ENCODE measurements around the gene FAM216A.

FAM216A gene

DNA sequence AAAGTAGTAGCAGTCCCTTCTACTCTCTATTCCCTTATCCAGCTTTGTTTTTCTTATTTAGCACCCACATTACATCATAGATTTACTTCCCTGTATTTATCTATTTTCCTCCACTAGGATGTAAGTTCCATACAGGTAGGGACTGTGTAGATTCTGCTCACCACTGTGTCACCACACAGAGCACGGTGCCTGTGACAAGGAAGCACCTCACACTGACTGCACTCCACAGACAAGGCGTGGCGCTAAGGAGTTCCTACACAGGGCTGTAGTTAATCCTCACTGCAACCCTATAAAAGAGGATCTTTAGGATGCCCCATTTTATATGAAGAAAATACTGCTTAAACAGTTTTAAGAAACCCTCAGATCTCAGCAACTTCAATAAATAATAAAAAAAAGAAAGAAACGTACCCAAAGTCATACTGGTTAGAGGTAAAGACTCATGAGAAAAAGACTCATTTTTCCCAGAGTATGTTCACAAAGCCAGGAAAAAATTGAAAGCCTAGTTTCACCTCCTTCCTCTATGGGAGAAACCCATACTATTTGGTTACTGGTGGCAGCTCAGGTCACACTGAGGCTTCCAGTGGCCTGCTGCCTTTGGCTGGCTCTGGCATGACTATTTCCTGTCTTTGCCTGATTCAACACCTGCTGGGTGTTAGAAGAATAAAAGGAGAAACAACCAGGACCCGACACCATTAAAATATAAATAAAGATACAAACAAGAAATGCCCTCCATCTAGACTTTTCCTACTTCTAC is 70.4 kb downstream of the FAM216A start:
- Histone ChIP-seq H3K9me3 (ENCODE audit: control insufficient read depth, low read length) (no peaks in the 10 kb centered on the region), H3K4me1 (ENCODE audit: control insufficient read depth, insufficient read depth, low read length, poor library complexity, severe bottlenecking) (peaks cover 3% of the 10 kb centered on the region), H3K4me3 (ENCODE audit: extremely low read depth, insufficient read depth, low read length, poor library complexity, severe bottlenecking) (no peak overlapping the region), H3K27ac (ENCODE audit: low read depth, low read length, severe bottlenecking) (no peak overlapping the region), H3K36me3 (ENCODE audit: control insufficient read depth, insufficient read depth, low read length) (peaks cover 46% of the 10 kb centered on the region)
- 90 to 100% methylated on average over 2 to 3 of the region's 5 CpGs for WGBS, 2 experiments (ENCODE audit: insufficient coverage in 2 of 2)
